HG03520 (cell line): ENCODE measurements around the gene TMEM132C.

Source experiments
- ATAC-seq: cut with Tn5 transposase; IDR thresholded peaks from one replicate; pipeline ENCODE4 v1.9.1; 2021; ENCODE audit warnings: mild to moderate bottlenecking, moderate library complexity; ENCODE audit not compliant: unreplicated experiment

The TMEM132C gene

GRCh38 chr12:128543971-128544370, 277.0 kb downstream of the TMEM132C start:
- no peak for ATAC-seq

- ATAC-seq = no peak
These were observed 282.0 kb downstream of the TMEM132C start for GRCh38 chr12:128548949-128549348.

DNA sequence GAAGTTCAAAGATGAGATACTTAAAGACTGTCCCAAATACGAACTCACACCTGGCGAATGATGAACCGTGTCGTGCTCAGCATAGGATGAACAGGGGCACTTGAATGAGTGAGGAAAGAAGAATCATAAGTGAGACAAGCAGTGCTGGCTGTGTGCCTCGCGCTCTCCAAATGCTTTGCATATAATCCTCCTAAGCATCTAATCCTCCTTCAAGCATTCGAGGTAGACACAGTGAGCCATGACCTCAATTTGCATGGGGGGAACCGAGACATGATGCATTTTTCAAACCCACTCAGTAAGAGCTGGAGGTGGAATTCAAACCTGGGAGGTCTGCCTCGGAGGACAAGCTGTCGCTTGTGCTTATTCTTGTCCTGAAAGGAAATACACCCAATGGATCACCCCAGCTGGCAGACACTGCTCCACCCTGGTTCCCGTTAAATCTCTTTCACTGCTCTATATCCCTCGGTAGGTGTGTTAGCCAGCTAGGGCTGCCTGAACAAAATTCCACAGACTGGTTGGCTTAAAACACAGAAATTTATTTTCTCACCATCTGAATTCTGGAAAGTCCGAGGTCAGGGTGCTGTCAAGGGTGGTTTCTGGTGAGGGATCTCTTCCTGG, 282.7 kb downstream of the TMEM132C start:
- no peak for ATAC-seq

DNA sequence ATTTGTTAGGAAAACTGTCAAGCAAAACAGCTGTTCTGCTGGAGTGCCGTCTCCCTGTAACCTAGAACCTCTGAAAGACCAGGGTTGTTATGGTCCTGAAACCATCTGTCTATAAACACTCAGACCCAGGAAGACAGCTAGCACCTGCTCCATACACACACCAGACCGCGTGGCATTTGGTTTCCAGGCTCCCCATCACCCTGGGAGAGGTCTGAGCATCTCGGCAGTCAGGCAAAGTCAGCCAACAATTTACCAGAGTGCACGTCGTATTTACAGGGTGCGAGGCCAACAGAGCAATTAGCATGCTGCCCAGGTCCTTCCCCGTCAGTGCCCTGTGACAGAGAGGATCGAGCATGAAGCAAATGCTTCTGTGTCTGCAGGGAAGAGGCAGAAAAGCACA, 284.3 kb downstream of the TMEM132C start:
- ATAC-seq = no peak

- no peak for ATAC-seq
These were observed 287.8 kb downstream of the TMEM132C start for GRCh38 chr12:128554546-128555304.

GRCh38 chr12:128557231-128557630, 290.3 kb downstream of the TMEM132C start:
- ATAC-seq = no peak

DNA sequence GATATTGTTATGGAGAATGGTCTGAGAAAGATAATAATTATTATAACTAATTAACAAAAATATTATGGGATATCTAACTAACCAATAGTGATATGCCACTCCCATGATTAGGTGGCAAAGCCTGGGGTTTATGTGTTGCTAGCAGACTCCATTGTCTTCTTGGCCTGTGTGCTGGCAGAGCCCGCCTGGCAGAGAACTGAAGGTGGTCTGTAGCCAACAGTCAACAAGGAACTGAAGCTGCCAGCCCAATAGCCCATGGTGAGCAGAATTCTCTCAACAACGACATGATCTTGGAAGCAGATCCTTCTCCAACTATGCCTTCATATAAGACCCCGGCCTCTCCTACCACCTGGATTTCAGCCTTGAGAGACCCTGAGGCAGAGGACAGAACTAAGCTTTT, 298.0 kb downstream of the TMEM132C start:
- ATAC-seq = no peak

DNA sequence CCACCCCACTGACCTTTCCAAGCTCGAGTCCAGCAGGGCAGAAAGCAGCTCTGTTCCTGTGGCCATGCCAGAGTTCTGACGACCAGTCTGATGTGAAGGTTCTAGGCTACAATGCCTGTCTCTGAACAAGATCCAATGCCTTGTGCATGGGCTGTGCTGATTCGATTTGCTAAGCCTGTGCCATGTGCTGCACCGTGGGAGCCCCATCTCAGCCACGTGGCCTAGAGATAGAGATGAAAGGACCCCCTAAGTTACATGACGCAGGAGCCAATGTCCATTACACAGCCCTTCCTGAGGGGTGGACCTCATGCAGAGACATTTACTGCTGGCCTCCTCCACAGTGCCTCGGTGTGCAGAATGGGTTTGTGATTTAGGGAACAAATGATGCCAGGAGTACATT, 300.8 kb downstream of the TMEM132C start:
- ATAC-seq = no peak

- peak; percentile 47 for ATAC-seq
These were observed 303.5 kb downstream of the TMEM132C start for GRCh38 chr12:128570191-128571065.

DNA sequence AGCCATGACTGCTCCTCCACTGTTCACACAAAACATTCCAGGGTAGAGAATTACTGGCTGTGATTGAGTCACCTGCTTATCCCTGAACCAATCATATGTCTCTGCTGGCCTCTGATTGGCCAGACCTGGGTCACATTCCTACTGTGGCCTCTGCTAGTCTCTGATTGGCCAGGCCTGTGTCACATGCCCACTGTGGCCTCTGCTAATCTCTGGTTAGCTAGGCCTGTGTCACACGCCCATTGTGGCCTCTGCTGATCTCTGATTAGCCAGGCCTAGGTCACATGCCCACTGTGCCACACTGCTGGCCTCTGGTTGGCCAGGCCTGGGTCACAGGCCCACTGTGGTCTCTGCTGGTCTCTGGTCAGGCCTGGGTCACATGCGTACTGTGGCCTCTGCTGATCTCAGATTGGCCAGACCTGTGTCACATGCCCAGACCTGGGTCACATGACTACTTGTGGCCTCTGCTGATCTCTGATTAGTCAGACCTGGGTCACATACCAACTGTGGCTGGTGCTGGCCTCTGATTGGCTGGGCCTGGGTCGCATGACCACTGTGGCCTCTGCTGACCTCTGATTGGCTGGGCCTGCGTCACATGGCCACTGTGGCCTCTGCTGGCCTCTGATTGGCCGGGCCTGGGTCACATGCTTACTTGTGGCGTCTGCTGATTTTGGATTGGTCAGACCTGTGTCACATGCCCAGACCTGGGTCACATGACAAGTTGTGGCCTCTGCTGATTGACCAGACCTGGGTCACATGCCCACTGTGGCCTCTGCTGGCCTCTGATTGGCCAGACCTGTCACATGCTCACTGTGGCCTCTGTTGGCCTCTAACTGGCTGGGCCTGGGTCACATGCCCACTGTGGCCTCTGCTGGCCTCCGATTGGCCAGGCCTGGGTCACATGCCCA, 305.2 kb downstream of the TMEM132C start:
- ATAC-seq = no peak

DNA sequence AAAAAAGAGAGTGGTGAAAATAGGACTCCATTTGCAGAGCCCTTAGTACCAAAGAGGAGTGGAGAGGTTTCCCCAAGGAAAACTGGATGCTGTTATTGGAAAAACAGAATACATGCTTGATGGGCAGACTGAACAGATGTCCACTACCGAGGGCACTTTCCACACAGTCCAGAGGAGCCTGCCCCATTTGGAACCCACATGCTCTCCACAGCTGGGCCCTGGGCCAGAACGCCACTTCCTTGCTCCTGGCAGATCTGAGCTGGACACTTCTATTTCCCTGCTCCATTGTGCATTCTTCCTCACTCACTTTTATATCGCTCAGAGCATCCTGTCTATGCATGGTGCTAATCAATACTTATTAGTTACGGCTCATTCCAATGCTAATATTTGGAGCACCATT, 306.9 kb downstream of the TMEM132C start:
- ATAC-seq = no peak

DNA sequence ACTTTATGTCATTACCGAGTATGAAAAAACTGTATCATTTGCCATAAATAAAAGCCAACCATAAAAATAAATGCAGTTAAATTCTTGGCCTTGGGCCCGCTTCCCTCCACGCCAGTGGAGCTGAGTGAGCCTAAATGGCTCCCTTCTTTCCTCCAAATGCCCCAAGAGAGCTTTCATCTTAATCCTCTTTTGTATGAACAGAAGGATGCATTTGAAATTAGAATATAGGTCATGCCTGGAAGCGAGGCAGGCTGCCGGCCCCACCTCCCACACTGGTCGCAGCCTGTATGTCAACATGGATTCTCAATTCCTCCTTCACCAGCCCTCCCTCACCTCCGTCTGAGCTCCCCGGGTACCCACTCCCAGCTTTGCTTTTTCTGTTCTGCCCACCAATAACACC, 311.1 kb downstream of the TMEM132C start:
- no peak for ATAC-seq

DNA sequence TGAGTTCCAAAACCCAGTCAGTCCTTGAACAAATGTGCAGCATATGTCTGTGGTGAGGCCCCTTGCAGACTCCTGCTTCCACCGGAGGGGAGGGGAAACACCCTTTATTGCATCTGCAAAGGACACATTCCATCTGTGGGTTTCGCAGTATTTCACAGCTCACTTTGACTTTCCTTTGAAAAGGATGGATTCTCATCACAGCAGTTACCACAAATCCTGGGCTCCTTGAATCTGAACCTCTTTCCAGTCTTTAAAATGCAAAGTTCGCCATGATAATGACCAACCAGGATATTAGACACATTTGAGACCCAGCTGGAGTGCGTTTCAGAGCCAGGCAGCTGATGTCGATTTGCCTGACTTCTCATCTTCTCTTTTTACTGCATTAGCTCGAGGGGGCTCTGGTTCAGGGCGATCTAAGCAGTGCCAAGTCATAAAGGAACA, 314.4 kb downstream of the TMEM132C start:
- no peak for ATAC-seq

GRCh38 chr12:128583453-128583852, 316.5 kb downstream of the TMEM132C start:
- no peak for ATAC-seq

DNA sequence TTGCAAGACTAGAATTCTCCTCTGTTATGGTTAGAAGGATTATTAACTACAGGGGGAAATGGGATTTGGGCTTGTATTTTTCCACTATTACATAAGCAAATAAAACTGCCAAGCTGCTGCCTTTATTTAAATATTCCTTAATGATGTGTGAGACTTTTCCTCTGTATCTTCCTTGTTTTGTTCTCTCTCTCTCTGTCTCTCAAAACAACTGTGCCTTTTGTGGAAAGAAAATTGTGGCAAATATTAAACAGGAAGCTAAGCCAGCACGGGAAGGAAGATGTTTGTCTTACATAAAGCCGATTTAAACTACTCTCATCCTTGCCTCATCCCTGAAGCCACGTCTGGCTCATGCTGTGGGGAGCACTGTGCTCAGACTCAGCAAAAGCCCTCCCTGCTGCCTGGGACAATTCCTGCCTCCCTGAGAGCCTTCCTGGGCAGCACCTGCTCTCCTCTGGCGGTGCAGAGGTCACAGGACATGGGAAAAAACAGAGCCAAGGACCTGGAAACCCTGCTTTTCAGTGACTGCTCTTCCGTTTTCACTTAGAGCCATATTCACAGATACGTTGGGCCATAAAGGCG, 319.6 kb downstream of the TMEM132C start:
- ATAC-seq = no peak

DNA sequence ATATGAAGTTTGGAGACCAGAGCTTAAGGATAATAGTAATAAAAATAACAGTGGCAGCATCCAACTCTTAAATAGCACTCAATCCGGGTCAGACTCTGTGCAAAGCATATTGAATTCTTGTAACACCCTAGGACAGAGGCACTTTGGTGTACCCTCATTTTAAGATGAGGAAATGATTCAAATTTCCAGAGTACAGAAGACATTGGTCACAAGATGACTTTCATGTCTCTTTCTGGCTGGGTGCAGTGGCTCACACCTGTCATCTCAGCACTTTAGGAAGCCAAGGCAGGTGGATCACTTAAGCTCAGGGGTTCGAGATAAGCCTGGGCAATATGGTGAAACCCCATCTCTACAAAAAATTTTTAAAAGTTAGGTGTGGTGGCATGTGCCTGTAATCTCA, 320.9 kb downstream of the TMEM132C start:
- no peak for ATAC-seq

- no peak for ATAC-seq
These were observed 325.3 kb downstream of the TMEM132C start for GRCh38 chr12:128592220-128592744.

GRCh38 chr12:128594521-128594920, 327.6 kb downstream of the TMEM132C start:
- ATAC-seq = no peak

DNA sequence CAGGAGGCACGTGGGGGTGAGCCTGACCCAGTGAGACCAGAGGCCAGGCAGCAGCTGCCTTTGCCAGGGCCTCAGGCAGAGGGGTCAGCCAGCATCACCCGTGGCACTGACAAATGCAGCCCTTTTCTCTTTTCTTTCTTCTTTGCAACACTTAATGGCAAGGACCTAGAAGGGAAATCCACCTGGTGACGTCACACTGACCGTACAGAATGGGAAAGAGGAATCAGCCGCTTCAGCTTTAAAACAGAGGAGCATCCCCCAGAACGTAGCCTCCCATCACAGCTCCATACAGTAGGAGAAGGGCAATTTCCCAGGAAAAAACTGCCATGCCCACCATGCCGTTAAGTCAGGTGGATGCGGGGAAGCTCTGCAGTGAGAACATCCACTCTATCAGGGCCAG, 328.6 kb downstream of the TMEM132C start:
- ATAC-seq = no peak

GRCh38 chr12:128600886-128601285, 333.9 kb downstream of the TMEM132C start:
- ATAC-seq = no peak
